Fibroblast of skin of scalp (primary cell): ENCODE measurements around the gene BBS4.
A peak's percentile ranks its signal among the peaks of the same experiment; 100 is the strongest.
"Not testable (repeated sequence)": the region's sequence is repeated elsewhere in the genome, so short reads cannot be mapped to it uniquely, and the experiment has no call there.

Source experiments
- DNase-seq: peaks from one replicate; pipeline ENCODE4 v3.0.0-alpha.2; 2013

BBS4 gene

DNA sequence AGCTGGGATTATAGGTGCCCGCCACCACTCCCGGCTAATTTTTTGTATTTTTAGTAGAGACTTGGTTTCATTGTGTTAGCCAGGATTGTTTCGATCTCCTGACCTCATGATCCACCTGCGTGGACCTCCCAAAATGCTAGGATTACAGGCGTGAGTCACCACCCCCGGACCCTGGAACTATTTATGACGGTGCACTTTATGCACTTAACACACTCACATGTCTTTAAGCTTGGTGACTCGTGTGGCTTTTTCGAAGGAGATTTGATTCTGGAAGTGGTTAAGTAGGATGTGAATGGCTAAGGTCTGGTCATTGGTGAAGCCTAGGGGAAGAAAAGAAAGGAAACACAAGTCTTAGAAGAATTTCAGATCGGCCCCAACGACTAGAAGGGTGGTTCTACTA, 20.3 kb downstream of the BBS4 start:
- DNase-seq, result peak; percentile 32

GRCh38 chr15:72708551-72709303, 22.7 kb downstream of the BBS4 start:
- DNase-seq, result peak; percentile 59

- peak; percentile 74 for DNase-seq
Measured at GRCh38 chr15:72722071-72722696, 36.2 kb downstream of the BBS4 start.

GRCh38 chr15:72724028-72724427, 38.0 kb downstream of the BBS4 start:
- no peak for DNase-seq

GRCh38 chr15:72725446-72725845, 39.4 kb downstream of the BBS4 start:
- no peak for DNase-seq

- DNase-seq, result not testable (repeated sequence)
Measured at GRCh38 chr15:72725851-72726250, 39.8 kb downstream of the BBS4 start.

DNA sequence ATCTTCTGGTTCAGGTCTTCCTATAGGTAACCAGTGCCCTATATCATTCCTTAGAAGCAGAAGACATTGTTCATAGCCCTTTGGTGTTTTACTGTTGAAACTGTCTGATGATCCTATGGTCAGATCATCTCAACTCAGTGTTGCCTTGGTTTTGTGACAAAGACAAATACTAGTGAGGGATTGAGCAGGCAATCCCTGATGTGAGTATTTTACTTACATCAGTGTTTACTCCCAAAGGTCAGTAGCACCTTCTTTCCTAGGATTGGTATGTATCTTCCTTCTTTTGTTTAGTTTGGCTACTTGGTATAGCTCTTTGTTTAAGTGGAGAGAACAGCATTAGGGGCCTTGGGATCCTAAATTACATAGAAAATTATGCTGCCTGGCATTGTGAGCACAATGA, 41.1 kb downstream of the BBS4 start:
- DNase-seq, result no peak

- DNase-seq, result not testable (repeated sequence)
Measured at GRCh38 chr15:72728249-72728648, 42.2 kb downstream of the BBS4 start.

DNA sequence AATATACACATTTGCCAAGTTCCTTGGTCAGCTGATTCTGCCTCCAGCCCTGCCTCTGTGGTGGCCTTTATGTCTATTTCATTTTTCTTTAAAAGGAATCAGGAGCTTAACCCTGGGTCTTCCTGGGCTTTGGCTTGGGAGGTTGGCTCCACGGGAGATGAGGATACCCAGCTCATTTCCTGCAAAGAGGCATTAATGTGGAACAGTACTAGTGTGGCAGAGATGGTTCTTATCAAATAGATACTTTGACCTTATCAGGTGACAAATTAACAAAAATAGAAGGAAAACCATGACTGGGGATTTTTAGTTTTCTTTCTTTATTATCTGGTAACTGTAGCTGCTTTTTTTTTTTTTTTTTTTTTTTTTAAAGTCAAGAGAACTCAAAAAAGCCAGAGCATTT, 42.8 kb downstream of the BBS4 start:
- DNase-seq, result no peak

GRCh38 chr15:72732086-72732485, 46.1 kb downstream of the BBS4 start:
- no peak for DNase-seq

DNA sequence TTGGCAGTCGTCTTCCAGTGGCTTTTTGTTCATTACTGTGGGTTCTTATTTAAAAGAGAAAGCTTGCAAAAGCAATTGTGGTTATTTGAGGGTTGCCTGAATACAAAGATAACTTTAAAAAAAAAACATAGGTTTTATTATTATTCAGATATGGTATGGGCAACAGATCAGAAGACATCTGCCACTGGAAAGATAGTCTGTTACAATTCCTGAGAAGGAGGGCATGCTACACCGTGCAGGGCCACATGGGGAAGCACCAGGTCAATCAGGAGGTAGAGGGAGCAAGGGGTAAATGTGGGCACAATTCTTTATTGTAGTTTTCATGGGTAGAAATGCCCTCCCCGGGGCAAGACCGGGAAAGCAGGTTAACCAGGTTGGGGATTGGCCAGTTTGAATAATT, 46.5 kb downstream of the BBS4 start:
- DNase-seq, result no peak

GRCh38 chr15:72733941-72734738, 48.1 kb downstream of the BBS4 start:
- no peak for DNase-seq

GRCh38 chr15:72735111-72735510, 49.1 kb downstream of the BBS4 start:
- no peak for DNase-seq

DNA sequence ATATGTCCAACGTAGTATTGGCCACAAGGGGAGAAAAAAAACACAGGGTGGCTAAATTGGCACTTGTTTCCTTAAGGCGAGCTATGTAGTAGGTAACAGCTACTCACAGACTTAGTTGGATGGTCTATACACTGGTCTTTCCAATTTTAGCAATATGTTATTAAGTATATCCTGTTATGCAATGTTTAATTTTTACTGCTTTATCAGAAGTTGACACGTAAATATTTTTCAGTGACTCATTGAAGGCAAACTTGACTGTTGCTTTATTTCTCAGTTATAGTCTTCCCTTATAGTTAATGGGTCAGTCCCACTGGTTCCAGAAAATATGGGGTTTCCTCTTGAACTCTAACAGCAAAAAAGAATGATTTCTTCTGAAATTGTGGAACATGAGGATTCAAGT, 51.1 kb downstream of the BBS4 start:
- no peak for DNase-seq

DNA sequence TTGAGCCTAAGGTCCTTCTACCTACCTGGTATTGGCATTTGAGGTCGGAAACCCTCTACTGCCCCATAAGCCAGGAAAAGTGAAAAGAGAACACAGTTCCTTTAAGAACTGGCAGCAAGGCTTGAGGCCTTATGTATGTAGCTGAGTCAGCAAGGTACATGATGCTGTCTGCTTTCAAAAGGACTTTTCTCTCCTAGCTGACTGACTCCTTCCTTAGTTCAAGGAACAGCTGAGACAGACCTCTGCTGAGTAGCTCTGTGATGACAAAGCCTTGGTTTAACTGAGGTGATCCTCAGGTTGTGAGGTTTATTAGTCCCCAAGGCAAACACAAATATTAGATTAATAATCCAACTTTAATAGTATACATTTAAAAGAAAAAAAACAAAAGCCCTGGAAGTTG, 51.7 kb downstream of the BBS4 start:
- no peak for DNase-seq

DNA sequence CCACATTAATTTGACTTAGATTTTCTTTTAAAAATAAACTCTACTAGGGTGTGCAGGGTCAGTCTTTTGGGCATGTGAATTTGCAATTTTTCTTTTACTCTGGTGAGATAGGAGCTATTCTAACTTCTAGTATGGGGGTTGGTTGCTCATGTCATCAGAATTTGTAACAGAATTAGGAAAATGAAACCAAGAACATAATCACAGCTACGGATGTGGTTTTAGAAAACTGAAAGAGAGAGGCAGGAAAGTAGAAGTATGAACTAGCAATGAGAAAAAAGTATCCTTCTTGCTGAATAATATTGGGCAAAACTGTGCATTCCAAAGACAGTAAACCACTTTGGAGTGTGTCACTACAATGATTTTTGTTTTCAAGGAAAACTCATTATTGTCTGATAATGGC, 54.2 kb downstream of the BBS4 start:
- DNase-seq, result no peak

DNA sequence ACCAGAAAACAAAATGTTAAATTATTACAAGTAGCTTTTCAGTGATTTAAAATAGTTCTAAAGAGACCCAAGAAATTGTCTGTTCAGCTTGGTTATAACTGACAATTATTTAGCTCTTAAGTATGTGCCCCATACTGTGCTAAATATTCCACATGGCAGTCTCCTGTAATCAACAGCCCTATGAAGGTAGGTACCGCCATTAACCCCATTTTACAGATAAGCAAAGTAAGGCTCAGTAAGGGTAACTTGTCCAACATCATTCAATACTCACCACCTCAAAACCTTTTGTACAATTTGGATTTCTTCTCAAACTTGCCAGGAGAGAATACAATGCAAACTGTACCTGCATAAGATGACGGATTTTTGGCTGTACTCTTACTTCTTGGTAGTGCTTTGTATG, 63.7 kb downstream of the BBS4 start:
- no peak for DNase-seq

DNA sequence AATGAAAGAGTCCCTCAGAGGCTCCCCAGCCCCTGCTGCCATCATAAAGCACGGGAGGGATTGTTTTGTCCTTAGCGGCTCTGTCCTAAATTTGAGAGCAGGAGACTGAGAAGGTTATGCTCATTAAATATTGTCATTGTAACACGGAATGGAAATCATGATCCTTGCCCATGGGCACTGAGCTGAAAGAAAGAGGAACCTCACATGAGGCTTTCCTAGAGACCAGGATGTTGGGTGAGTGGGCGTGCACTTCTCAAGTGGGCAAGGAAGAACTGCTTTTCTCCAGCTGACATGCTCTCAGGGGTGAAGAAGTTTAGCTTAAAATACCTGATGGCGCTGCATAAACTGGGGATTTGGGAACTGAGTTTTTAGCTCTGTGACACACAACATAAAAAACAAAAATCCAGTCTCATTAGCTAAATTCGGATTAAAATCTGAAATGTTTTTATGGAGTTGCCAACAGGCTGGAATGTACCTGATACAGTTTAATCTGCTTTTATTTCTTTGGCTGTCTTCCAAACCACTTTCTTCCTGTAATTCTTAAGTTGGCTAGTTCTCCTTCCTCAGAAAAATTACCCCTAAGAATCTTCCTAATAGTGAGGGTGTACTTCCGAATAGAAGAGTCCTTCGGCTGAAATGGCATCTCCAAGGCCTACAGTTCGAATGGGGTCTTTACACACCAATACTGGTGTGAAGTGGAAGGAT, 65.9 kb downstream of the BBS4 start:
- no peak for DNase-seq

DNA sequence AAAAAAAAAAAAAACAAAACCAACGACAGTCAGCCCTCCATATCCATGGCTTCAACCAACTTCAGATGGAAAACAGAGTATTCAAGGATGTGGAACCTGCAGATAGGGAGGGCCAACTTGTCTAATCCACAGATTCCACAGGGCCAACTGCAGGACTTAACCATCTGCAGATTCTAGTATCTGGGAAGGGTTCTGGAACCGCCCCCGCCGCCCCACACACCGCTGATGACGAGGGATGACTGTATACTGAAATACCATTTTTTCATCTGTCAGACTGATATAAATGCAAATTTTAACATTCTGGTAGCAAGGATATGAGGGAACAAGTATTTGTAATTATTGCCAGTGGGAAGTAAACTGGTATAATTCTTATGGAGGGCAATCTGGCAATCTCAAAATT, 68.1 kb downstream of the BBS4 start:
- DNase-seq, result no peak

- DNase-seq, result peak; percentile 97
Measured at GRCh38 chr15:72758182-72758581, 72.2 kb downstream of the BBS4 start.

- DNase-seq, result no peak
Measured at GRCh38 chr15:72760590-72761260, 74.7 kb downstream of the BBS4 start.

DNA sequence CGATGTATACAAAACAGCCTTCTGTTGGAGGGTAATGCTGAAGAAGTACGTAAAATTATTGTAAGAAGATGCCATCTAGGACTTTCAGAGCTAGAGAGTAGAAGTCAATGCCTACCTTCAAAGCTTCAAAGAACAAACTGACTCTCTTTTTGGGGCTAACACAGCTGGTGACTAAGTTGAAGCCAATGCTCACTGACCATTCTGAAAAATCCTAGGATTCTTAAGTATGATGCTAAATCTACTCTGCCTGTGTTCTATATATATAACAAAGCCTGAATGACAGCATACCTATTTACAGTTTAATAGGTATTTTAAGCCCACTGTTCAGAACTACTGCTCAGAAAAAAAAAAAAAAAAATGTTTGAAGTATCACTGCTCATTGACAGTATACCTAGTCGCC, 78.6 kb downstream of the BBS4 start:
- DNase-seq, result no peak
